ENCODE data around the gene OR1F1. TPM values are rescaled to one million over a fixed set of nuclear protein-coding genes. Genes with fewer than 3 reads are reported as not detected.
A peak's percentile ranks its signal among the peaks of the same experiment; 100 is the strongest.

The OR1F1 gene
- total and polyA plus RNA-seq, 2 experiments from 2014 or later: 0.38 TPM; not detected in 1

DNA sequence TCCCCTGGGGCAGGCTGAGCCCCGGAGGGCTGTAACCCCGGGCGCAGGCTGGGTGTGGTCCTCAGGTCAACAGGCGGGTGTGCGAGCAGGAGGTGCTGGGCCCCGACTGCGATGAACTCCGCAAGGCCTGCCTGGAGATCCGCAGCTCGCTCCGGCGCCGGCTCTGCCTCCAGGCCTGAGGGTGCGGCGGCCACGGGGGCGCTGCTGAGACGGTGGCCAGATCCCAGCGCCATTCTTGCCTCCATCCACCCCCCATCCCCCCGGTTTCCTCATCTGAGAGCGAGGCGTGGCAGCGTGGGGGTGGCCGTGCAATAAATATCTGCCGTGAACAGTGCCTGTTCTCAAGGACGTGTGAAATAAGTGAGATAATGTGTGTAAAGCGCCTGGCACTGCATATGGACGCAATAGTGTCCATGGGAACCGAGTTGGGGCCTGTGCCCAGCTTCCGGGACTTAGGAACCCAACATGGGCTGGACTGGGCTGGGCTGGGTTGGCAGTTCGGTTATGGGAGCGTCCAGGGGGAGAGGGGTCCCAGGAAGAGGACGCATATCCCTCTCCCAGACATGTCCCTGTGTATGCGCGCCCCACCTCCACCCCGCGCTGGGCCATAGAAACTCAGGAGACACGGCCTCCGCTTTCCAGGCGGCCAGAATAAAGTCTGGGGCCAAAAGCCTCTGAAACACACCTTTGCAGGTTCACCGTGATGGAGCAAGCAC, 38.2 kb upstream of the OR1F1 start:
- no peaks in the 10 kb centered on the region for H4K20me1 ChIP-seq (replicated peaks; ENCODE audit: insufficient read depth)
- H3K9me3 Mint-ChIP-seq: peaks cover 10% of the 10 kb centered on the region
- peaks cover 16% of the 10 kb centered on the region for H3K27me3 ChIP-seq (ENCODE audit: insufficient read depth)
- H3K9me2 ChIP-seq (ENCODE audit: insufficient read depth): no peaks in the 10 kb centered on the region
- ATAC-seq: peak; percentile 58
- H3K36me3 ChIP-seq (ENCODE audit: insufficient read depth): no peaks in the 10 kb centered on the region
- 0 out of 2 replicates have a peak overlapping the region, but pooled peaks have one; percentile 57 for H3K27ac Mint-ChIP-seq
- H3K27me3 Mint-ChIP-seq (ENCODE audit: insufficient read depth, low read depth, poor library complexity): peaks cover 34% of the 10 kb centered on the region
- DNase-seq (ENCODE audit: low spot score): peak; percentile 89
- H3F3A ChIP-seq (replicated peaks; ENCODE audit: low read depth): peaks cover 27% of the 10 kb centered on the region
- H3K79me2 ChIP-seq (replicated peaks; ENCODE audit: insufficient read depth): no peaks in the 10 kb centered on the region
- H3K4me1 ChIP-seq (ENCODE audit: insufficient read depth): peaks cover 5% of the 10 kb centered on the region; the same call in 1 of the 2 replicates
- peak overlapping the region; percentile 96 for H3K4me3 ChIP-seq
- peak overlapping the region; percentile 88 for H3K4me3 Mint-ChIP-seq
- peak overlapping the region; percentile 97 for H2AFZ ChIP-seq
- H3K27ac ChIP-seq (ENCODE audit: low read depth): peak overlapping the region; percentile 55; the same call in 1 of the 2 replicates
- 0 out of 2 replicates have a peak, but pooled peaks have one; percentile 21 for TF ChIP-seq CREB1 (CRISPR knock-in tag; IDR thresholded peaks at IDR 0.05; ENCODE audit: low read depth)
- peak; percentile 56 to 72 for TF ChIP-seq CTCF (conservative IDR thresholded peaks at IDR 0.05; ENCODE audit: low read depth in 2 of 2)
- TF ChIP-seq JUNB (IDR thresholded peaks at IDR 0.05; ENCODE audit: unreplicated experiment): no peak
- peak overlapping the region; percentile 99 for H3K4me2 ChIP-seq
- peaks cover 10% of the 10 kb centered on the region for H3K4me1 Mint-ChIP-seq
- peaks cover 5% of the 10 kb centered on the region; the same call in 2 of the 3 replicates for H3K36me3 Mint-ChIP-seq (ENCODE audit: low read depth)

DNA sequence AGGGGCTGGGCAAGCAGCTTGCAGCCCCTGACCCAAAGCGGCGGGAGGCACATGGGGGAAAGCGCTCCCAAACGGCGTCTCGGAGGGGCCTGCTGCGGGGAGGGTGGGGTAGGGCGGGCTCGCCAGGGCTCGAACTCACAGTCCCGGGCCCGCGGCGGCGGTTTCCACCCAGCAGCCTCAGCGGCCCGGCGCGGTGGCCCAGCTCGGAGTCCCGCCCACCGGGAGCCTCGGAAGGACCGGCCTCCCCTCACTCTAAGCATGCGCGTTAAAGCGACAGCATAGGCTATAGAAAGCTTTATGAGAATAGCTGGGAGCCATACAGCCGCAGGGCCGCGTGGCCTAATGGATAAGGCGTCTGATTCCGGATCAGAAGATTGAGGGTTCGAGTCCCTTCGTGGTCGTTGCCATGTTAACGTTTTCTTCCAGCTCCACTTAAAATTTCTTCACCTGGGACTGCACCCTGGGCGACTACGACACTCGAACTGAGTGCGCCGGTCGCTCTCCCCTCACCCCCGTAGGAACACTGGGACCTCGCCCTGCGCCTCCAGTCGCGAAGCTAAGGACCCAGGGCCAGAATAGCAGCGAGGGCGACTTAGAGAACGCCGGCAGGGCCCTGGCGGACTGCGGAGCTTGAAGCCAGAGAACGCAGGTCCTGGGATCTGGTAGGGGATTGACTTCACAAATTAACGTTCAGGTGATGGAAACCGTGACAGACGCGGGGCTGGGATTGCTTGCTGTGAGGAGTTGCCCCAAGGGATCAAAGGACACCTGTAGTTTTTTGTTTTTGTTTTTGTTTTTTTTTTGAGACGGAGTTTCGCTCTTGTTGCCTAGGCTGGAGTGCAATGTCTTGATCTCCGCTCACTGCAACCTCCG, 37.4 kb upstream of the OR1F1 start:
- H3K27me3 ChIP-seq (ENCODE audit: insufficient read depth): peaks cover 16% of the 10 kb centered on the region
- peak overlapping the region; percentile 99 for H3K4me2 ChIP-seq
- H3K79me2 ChIP-seq (replicated peaks; ENCODE audit: insufficient read depth): no peaks in the 10 kb centered on the region
- peaks cover 10% of the 10 kb centered on the region for H3K9me3 Mint-ChIP-seq
- peak; percentile 98 for DNase-seq (ENCODE audit: low spot score)
- H3F3A ChIP-seq (replicated peaks; ENCODE audit: low read depth): peaks cover 33% of the 10 kb centered on the region
- peaks cover 36% of the 10 kb centered on the region for H3K27me3 Mint-ChIP-seq (ENCODE audit: insufficient read depth, low read depth, poor library complexity)
- peaks cover 7% of the 10 kb centered on the region for H3K4me1 Mint-ChIP-seq
- peak overlapping the region; percentile 96 for H3K4me3 ChIP-seq
- peak overlapping the region; percentile 88 for H3K4me3 Mint-ChIP-seq
- peak overlapping the region; percentile 97 for H2AFZ ChIP-seq
- peak overlapping the region; percentile 55 for H3K27ac ChIP-seq (ENCODE audit: low read depth)
- H3K36me3 Mint-ChIP-seq (ENCODE audit: low read depth): peaks cover 5% of the 10 kb centered on the region; the same call in 2 of the 3 replicates
- no peaks in the 10 kb centered on the region for H4K20me1 ChIP-seq (replicated peaks; ENCODE audit: insufficient read depth)
- H3K27ac Mint-ChIP-seq: peak overlapping the region; percentile 85
- no peaks in the 10 kb centered on the region for H3K9me2 ChIP-seq (ENCODE audit: insufficient read depth)
- ATAC-seq: peak; percentile 71
- peaks cover 5% of the 10 kb centered on the region; the same call in 1 of the 2 replicates for H3K4me1 ChIP-seq (ENCODE audit: insufficient read depth)
- TF ChIP-seq EZH2 (IDR thresholded peaks at IDR 0.05; ENCODE audit: low read depth, unreplicated experiment): no peak
- TF ChIP-seq CREB1 (CRISPR knock-in tag; IDR thresholded peaks at IDR 0.05; ENCODE audit: low read depth): peak; percentile 73
- no peak for TF ChIP-seq ZNF114 (CRISPR knock-in tag; IDR thresholded peaks at IDR 0.05)
- TF ChIP-seq ETS1 (IDR thresholded peaks at IDR 0.05): peak; percentile 13; the same call in 1 of the 2 replicates
- no peaks in the 10 kb centered on the region for H3K36me3 ChIP-seq (ENCODE audit: insufficient read depth)
